ENCODE results near the gene CTNNBIP1. TPM values are rescaled to one million over a fixed set of nuclear protein-coding genes. Genes with fewer than 3 reads are reported as not detected.
A peak's percentile ranks its signal among the peaks of the same experiment; 100 is the strongest.

Gene CTNNBIP1
- total and polyA plus RNA-seq, 9 of the 15 experiments (the other 6 are each of a cell fraction or from before 2014, with no cell fraction given) = 0.65 to 29.2 (median 14.7) TPM

DNA sequence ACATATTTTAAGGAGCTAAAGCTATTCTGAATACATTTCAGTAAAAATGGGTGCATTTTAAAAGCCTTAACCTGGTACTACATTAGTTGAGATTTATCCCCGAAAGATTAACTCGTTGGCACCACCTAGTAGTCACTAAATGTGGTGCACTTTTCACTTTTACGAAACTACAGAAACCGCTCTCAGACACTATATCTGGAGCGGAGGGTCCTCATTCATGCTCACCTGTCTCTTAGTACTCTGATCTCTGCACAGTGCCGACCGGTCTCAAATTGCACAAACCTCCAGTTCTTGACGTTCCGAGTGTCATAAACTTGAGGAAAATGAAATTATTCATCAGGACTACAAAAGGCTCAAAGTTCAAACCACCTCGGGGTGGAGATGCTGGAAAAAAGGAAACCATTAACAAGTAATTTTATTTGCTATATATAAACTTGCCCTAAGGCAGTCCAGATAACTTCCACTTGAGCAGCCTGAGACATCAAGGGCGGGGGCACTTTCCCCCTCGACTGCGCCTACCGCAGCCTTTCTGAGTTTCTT, 32.4 kb upstream of the CTNNBIP1 start (continued):
- 0 out of 4 replicates have a peak, but pooled peaks of 1 of the 2 experiments have one; percentile 11 for TF ChIP-seq SIN3A (IDR thresholded peaks at IDR 0.05; ENCODE audit: borderline replicate concordance in 2 of 2, control insufficient read depth in 1 of 2, low read depth in 2 of 2, low read length in 2 of 2)
- no peak for TF ChIP-seq POLR2AphosphoS2 (IDR thresholded peaks at IDR 0.05; ENCODE audit: low read length)
- TF ChIP-seq ZC3H4 (CRISPR knock-in tag; IDR thresholded peaks at IDR 0.05; ENCODE audit: borderline replicate concordance) = peak; percentile 27; the same call in 1 of the 2 replicates
- TF ChIP-seq, protein P1, sequence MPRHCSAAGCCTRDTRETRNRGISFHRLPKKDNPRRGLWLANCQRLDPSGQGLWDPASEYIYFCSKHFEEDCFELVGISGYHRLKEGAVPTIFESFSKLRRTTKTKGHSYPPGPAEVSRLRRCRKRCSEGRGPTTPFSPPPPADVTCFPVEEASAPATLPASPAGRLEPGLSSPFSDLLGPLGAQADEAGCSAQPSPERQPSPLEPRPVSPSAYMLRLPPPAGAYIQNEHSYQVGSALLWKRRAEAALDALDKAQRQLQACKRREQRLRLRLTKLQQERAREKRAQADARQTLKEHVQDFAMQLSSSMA (CRISPR knock-in tag; IDR thresholded peaks at IDR 0.05) = no peak
- 0 out of 2 replicates have a peak, but pooled peaks have one; percentile 43 for TF ChIP-seq HDGF (IDR thresholded peaks at IDR 0.05)
- peak; percentile 80 to 90 for TF ChIP-seq RAD21 (CRISPR knock-in tag; conservative IDR thresholded peaks at IDR 0.05 in 1 of 2, IDR thresholded peaks at IDR 0.05 in 1 of 2)
- no peak for TF ChIP-seq ZBTB1 (CRISPR knock-in tag; IDR thresholded peaks at IDR 0.05; ENCODE audit: borderline replicate concordance, low read depth)
- TF ChIP-seq ARHGAP35 (IDR thresholded peaks at IDR 0.05; ENCODE audit: partially characterized antibody) = no peak
- no peak for TF ChIP-seq PHF21A (IDR thresholded peaks at IDR 0.05; ENCODE audit: borderline replicate concordance, low read depth)
- TF ChIP-seq, protein P2, sequence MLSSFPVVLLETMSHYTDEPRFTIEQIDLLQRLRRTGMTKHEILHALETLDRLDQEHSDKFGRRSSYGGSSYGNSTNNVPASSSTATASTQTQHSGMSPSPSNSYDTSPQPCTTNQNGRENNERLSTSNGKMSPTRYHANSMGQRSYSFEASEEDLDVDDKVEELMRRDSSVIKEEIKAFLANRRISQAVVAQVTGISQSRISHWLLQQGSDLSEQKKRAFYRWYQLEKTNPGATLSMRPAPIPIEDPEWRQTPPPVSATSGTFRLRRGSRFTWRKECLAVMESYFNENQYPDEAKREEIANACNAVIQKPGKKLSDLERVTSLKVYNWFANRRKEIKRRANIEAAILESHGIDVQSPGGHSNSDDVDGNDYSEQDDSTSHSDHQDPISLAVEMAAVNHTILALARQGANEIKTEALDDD (IDR thresholded peaks at IDR 0.05) = peak; percentile 86
- TF ChIP-seq, protein P3, sequence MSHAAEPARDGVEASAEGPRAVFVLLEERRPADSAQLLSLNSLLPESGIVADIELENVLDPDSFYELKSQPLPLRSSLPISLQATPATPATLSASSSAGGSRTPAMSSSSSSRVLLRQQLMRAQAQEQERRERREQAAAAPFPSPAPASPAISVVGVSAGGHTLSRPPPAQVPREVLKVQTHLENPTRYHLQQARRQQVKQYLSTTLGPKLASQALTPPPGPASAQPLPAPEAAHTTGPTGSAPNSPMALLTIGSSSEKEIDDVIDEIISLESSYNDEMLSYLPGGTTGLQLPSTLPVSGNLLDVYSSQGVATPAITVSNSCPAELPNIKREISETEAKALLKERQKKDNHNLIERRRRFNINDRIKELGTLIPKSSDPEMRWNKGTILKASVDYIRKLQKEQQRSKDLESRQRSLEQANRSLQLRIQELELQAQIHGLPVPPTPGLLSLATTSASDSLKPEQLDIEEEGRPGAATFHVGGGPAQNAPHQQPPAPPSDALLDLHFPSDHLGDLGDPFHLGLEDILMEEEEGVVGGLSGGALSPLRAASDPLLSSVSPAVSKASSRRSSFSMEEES (CRISPR knock-in tag; IDR thresholded peaks at IDR 0.05) = no peak
- TF ChIP-seq E2F3 (CRISPR knock-in tag; IDR thresholded peaks at IDR 0.05) = no peak
- no peak for TF ChIP-seq ZNF263 (CRISPR knock-in tag; IDR thresholded peaks at IDR 0.05; ENCODE audit: borderline replicate concordance)
- TF ChIP-seq POU5F1 (IDR thresholded peaks at IDR 0.05; ENCODE audit: borderline replicate concordance, low read depth, low read length, partially characterized antibody) = no peak
- TF ChIP-seq, protein P4, sequence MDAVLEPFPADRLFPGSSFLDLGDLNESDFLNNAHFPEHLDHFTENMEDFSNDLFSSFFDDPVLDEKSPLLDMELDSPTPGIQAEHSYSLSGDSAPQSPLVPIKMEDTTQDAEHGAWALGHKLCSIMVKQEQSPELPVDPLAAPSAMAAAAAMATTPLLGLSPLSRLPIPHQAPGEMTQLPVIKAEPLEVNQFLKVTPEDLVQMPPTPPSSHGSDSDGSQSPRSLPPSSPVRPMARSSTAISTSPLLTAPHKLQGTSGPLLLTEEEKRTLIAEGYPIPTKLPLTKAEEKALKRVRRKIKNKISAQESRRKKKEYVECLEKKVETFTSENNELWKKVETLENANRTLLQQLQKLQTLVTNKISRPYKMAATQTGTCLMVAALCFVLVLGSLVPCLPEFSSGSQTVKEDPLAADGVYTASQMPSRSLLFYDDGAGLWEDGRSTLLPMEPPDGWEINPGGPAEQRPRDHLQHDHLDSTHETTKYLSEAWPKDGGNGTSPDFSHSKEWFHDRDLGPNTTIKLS (IDR thresholded peaks at IDR 0.05; ENCODE audit: borderline replicate concordance, low read depth) = no peak
- TF ChIP-seq, protein P5, sequence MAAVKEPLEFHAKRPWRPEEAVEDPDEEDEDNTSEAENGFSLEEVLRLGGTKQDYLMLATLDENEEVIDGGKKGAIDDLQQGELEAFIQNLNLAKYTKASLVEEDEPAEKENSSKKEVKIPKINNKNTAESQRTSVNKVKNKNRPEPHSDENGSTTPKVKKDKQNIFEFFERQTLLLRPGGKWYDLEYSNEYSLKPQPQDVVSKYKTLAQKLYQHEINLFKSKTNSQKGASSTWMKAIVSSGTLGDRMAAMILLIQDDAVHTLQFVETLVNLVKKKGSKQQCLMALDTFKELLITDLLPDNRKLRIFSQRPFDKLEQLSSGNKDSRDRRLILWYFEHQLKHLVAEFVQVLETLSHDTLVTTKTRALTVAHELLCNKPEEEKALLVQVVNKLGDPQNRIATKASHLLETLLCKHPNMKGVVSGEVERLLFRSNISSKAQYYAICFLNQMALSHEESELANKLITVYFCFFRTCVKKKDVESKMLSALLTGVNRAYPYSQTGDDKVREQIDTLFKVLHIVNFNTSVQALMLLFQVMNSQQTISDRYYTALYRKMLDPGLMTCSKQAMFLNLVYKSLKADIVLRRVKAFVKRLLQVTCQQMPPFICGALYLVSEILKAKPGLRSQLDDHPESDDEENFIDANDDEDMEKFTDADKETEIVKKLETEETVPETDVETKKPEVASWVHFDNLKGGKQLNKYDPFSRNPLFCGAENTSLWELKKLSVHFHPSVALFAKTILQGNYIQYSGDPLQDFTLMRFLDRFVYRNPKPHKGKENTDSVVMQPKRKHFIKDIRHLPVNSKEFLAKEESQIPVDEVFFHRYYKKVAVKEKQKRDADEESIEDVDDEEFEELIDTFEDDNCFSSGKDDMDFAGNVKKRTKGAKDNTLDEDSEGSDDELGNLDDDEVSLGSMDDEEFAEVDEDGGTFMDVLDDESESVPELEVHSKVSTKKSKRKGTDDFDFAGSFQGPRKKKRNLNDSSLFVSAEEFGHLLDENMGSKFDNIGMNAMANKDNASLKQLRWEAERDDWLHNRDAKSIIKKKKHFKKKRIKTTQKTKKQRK (IDR thresholded peaks at IDR 0.05; ENCODE audit: borderline replicate concordance, low read depth, low read length) = no peak
- TF ChIP-seq POLR2H (tag; IDR thresholded peaks at IDR 0.05; ENCODE audit: low read depth) = no peak
- TF ChIP-seq, protein P6, sequence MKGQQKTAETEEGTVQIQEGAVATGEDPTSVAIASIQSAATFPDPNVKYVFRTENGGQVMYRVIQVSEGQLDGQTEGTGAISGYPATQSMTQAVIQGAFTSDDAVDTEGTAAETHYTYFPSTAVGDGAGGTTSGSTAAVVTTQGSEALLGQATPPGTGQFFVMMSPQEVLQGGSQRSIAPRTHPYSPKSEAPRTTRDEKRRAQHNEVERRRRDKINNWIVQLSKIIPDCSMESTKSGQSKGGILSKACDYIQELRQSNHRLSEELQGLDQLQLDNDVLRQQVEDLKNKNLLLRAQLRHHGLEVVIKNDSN (CRISPR knock-in tag; IDR thresholded peaks at IDR 0.05) = no peak
